Activated CD4-positive, alpha-beta T cell treated with anti-CD3 and anti-CD28 coated beads, Interleukin-2, amount 50 U/mL, for 4 hours (primary cell): ENCODE results near the gene SPRN.
"Not testable (repeated sequence)": the region's sequence is repeated elsewhere in the genome, so short reads cannot be mapped to it uniquely, and the experiment has no call there.

Source experiments
- DNase-seq, 2 experiments: peaks; one replicate each; pipeline ENCODE4 v3.0.0-alpha.2; 2020

SPRN gene

DNA sequence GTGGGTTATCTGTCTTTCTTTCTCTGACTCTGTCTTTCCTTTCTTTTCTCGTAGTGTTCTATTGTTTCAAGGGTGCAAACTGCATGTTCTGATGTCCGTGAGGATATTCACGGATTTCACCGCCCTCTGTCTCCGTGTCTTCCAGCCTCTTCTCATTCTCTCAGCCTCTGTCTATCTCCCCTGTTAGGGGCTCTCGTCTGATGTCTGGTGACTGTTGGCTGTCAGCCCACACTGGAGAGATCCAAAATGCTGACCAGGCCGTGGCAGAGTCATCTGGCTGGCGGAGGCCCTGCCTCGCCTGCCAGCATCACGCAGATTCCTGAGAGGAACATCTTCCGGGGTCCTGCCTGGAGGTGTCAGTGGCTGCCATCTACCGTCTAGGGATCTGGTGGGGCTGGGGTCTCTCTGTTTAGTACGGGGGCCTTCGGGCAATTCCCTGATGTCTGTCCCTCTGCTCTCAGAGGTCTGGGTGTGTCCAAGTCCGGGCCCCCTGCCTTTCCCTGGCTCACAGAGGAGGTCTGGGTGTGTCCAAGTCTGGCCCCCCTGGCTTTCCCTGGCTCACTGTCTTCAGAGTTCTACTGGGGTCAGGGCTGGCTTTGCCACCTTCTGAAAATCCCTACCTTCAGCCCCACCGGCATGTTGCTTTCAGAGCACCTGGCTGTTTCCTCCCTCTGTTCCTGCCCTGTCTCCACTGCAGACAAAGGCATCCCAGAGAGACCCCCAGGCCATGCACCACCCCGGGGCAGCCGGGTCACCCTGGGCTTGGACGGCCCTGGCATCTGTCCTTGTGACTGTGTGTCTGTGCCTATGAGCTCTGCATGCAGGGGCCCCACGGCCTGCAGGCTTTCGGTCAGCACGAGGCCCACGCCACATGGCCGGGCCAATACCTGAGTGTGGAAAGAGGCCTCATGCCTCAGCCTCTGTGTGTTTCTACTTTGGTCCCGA, 15.4 kb upstream of the SPRN start:
- DNase-seq = no peak

DNA sequence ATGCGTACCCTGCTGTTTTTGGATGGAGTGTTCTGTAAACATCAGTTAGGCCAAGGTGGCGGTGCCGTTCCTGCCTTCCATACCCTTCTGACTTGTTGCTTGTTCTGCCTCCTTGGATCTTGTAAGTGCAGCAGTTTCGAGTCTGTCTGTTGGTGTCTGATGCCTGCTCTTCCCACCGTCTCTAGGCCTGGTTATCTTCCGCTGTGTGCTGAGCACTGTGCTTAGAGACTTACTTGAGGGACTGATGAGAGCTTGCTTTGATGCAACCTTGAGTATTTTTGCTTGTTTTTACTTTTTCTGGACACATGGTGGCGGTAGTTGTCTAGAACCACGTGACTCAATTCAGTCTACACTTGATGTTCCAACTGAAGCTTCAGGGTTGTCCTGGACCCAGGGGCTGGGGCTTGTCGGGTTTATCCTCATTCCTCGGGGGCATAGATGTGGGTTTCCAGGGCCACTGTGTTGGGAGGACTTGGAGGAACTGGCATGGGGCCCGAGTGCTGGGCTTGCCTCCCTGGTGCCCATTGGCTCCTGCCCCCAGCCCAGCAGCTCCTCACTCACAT, 14.4 kb upstream of the SPRN start:
- DNase-seq = no peak

DNA sequence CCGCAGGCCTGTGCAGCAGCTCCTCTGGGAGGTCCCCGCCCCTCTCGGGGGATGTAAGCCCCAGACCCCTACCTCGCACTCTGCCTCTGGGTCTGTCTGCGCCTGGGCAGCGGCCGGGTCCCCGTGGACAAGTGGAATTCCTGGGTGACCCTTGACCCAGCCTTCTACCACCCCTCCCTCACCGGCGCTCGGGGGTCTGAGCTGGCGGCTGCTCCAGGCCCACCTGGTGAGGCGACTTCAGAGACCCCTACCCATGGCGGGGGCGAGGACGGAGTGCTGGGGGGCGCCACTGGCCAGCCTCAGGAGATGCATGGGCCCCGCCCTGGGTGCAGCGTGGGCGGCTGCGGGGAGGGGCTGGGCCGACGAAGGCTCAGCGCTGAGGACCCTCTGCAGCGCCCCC, 8.4 kb upstream of the SPRN start:
- not testable (repeated sequence) for DNase-seq

DNA sequence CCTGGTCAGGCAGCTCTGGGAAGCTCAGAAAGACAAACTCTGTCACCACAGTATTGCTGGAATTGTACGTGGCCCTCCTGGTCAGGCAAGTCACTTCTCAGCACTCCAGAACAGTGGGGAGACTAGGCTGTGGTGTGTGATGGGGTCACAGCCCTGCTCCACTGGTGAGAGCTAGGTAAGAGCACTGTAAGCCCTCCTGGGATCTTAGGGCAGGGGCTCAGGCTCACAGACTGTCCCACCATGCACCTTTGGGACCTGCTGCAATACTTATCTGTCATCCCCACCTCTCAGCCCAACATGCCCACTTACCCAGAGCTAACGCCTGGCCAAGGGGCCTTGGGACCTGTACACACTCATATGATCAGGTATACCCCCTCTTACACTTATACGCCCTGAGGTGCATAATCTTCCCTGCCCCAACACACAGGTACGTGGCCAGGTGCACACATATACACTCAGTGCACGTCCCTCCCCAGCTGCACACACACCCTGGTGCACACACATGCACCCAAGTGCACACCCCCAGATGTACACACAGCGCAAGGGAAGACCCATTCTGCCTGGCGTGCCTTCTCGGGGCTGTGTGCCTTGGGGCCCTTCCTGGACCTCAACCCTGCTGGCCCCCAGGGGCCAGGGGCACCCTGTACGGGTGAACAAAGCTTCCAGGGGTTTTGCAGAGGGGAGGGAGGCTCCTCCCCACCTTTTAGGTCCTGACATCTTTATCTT, 7.6 kb upstream of the SPRN start:
- DNase-seq = not testable (repeated sequence)

DNA sequence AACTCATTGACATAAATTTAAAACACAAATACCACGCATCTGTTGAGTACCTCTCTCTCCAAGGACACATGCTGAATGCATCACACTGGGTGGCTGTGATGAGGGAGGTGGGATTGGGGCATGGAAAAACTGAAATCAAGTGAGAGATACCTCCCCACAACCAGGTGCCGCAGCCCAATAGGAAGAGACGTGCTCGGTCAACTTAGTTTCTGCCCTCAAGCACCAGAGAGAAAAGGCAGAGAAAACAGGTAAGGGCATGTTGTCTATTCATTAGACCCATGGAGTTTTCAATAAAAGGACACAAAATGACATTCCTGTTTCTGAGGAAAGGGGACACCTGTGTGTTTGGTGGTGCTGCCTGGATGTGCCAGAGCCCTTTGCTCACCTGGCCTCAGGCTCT, 5.1 kb upstream of the SPRN start:
- DNase-seq = not testable (repeated sequence)

DNA sequence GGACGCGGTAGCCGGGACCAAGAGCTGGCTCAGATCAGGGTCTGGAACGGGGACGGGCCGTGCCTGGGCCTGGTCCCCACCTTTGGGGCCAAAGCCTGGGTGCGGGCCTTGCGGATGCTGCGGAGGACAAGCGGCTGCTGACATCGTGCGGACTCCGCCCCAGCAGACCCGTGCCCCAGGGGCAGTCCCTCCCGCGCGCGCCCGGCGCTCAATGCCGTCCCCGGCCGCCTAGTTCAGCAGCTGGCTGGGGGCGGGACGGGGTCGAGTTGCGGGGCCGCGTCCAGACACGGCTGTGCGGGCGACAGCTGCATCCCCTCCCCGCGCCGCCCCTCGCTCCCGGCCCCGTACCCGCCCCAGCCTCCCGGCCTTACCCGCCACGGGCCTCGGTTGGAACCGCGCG, 323 bp downstream of the SPRN start:
- not testable (repeated sequence) for DNase-seq

DNA sequence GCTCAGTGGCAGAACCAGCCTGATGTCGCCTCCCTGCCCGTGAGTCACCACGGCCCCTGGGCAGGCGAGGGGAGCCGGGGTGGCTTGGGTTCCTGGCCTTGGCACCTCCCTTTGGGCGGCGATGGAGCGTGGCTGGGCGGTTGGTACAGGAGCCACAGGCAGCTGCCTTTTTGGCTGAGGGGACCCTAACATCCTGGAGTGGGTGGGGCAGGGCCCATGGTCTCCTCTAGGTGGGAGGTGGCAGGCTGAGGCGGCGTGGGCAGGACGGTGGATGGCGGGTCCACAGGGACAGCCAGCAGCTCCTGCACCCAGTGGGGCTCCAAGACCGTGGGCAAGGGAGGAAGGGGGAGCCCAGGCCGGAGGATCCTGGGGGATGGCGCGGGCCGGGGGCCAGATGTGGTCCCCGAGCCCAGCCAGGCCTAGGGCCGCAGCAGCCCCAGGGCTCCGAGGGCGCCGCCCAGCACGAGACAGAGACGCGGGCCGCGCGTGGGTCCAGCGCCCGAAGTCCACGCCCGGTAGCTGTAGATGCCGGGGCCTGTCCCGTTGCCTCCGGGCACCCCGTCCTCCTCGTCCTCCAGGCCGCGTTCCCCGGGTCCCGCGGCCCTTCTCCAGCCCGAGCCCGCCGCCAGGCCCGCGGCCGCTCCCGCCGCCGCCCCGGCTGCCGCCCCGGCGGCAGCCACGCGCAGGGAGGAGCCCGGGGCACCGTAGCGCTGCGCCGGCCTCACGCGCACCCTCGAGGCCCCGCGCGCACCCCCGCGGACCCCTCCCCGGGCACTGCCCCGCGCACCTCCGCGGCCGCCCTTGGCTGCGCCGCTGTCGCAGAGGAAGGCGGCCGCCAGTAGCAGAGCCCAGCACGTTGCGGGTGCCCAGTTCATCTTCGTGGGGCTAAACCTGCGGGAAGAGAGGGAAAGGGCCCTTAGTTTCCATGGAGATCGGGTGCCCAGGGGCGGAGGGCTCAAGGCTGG, 1.3 kb downstream of the SPRN start:
- no peak for DNase-seq

DNA sequence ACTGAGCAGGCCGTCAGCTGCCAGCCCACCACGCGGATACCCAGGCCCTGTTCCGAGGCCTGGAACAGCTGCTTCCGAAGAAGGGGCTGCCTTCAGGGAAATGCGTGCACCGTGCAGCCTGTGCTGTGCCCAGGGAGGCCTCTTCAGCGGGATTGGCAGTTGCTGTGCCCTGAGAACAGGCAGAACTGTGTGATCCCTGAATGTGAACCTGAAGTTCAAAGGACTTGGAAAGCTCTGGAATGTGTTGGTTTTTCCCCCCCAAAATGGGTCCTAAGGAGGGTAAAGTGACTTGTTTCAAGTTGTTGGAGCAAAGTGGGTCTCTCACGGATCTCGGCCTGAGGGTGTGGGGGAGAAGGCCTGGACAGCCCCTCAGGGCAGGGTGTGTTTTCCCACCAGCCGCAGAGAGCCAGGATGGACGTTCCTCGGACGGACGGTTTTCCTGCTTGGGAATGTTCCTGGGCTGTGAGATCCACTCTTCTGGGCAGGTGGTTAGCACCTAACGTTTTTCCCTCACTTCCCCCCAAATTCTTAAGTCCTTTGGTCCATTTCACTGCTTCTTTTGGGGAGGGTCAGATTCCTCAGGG, 2.1 kb downstream of the SPRN start:
- no peak for DNase-seq

DNA sequence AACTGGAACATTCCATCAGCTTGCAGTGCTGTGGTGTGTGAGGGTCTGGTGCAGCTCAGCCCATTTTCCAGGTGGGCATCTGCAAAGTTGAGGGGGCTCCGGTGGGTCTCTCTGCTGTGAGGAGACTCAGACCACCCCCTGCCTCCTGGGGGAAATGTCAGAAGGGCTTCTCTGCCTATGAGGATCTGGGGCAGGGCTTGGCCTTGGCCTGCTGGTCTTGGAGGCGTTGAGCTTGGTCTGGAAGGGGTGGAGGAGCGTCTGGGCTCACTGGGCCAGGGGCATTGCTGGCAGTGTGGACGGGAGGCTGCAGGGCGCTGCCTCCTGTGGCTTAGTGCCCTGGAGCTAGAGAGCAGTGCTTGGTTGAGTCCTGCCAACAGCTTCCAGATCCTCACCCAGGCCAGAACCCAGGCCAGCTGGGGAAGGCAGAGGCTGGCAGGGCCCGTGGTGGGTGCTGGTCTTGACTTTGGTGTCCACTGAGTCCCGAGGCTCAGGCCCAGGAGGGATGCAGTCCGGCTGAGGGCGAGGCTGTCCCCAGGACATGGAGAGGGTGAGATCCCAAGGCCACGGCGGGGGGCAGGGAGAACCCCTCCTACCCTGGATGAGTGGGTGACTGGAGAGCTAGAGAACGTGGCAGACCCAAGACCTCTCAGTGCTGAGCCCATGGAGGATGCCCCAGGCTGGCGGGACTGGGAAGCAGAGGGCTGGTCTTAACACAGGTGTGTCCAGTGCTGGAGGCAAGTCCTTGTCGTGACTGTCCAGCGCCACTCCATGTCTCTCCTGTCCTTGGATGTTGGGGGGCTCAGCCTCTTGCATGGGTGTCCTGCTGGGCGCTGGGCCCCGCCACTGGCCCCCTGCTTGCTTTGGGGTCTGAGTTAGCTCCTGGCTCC, 2.8 kb downstream of the SPRN start:
- DNase-seq = no peak

DNA sequence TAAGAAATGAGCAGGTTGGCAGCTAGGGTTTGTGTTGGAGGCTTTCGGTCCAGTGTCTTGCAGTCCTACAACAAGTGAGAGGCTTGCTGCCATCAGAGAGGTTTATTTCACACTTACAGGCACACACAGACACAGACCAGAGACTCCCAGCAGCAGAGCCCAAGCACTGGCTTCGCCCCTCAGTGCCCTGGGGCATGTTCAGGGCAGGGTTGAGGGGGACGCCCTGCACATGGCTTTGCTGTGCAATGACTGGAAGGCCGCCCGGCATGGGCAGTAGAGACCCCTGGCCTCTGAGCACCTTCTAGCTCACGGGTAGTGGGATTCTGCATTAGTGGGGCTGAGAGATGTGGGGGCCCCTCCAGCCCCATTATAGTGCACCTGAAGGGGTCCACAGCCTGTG, 3.8 kb downstream of the SPRN start:
- DNase-seq = no peak

DNA sequence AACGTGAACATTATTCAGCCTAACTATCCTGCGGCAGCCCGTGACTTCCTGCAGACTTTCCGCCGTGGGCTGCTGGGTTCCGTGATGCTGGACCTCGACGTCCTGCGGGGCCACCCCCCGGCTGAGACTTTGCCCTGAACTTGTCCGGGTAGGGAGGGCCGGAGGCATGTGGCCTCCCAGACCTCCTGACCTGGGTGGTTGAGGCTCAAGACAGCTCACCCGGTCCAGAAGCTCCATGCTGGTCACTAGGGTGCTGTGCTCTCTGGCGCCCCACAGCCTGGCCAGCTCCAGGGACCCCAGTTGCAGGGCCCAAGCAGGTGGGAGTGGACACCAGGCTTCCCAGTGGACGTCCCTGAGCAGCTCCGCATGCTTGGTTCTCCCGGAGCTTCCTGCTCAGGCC, 4.4 kb downstream of the SPRN start:
- DNase-seq = no peak

DNA sequence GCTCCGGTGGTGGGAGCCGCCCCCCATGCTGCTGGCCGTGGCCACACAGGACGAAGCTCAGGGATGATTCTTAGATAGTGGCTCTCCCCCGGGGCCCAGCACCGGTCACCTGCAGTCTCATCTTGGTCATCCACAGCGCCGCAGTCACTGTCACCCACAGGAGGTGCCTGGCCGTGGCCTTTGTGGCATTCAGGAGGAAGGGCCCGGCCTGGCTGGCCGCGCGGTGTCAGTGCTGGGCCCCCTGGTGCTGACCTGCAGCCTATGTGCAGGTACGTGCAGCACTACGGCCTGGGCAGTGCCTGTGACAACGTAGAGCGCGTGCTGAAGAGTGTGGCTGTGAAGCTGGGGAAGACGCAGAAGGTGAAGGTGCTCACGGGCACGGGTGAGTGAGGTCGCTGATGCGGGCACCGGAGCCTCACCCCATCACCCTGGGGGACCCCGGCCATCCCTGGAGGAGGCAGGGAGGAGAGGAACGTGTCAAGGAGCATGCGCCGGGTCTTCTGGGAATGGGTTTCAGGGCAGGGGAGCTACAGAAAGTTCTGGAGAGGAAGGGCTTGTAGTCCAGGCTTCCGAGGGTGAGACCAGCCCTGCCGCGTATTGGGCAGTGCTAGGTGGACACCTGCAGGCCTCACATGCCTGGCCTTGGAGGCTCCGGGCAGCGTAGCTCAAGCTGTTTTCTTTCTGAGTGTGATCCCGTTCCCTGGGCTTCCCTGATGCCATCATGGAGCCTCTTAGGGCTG, 5.0 kb downstream of the SPRN start:
- DNase-seq = no peak

DNA sequence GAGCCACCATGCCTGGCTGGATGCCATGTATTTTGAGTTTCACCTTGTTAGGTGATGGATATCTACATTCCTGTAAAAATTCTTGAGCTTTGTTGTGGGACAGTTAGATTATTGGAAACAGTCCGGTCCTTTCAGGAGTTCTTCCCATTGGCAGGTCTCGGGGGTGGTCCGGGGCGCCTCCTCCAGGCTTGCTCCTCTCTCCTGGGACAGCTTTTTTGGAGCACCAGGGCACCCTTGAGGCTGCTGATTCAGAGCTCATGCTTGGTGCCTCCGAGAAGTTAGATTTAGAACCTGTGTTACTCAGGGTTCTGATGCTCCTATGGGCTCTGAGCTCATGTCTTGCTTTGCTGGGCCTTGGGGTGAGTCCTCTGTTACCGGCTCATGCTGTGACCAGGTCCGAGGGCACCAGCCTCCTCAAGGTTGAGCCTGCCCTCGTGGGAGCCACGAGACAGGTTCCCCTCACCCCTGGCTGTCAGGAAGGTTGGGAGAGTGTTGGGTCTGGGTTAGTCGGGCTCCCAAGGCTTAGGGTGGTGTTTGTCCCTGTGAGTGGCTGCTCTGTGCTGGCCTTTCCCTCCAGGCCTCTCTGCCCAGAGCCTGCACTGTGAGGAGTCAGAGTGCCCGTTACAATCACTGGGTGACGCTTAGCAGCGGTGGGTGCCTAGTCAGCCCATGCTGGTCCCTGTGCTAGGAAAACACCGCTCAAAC, 6.0 kb downstream of the SPRN start:
- DNase-seq = no peak

DNA sequence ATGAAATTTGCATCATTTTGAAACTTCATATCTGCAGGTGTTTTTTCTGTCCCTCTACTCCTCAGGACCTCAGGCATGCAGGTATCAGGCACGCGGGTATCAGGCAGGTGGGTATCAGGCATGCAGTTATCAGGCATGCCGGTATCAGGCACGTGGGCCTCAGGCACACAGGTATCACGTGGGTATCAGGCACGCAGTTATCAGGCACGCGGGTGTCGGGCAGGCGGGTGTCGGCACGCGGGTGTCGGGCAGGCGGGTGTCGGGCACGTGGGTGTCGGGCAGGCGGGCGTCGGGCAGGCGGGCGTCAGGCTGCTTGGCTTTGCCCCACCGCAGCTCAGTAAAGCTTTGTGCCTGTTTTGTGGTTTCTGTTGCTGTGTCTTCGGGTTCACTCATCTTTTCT, 8.7 kb downstream of the SPRN start:
- no peak for DNase-seq

DNA sequence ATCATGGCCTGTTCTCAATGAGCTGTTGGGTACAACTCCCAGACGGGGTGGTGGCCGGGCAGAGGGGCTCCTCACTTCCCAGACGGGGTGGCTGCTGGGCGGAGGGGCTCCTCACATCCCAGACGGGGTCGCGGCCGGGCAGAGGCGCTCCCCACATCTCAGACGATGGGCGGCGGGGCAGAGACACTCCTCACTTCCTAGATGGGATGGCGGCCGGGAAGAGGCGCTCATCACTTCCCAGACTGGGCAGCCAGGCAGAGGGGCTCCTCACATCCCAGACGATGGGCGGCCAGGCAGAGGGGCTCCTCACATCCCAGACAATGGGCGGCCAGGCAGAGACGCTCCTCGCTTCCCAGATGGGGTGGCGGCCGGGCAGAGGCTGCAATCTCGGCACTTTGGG, 10.0 kb downstream of the SPRN start:
- DNase-seq = not testable (repeated sequence)

DNA sequence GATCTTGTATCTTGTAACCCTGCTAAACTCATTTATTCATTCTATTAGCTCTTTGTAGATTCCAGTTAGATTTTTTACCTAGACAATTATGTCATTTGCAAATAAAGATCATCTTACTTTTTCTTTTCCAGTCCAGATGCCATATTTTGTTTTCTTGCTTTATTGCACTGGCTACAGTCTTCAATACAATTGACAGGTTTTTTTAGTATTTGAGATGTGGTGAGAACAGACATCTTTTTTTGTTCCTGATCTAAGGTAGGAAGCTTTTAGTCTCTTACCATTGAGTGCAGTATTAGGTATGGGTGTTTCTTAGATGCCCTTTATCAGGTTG, 12.1 kb downstream of the SPRN start:
- no peak for DNase-seq

DNA sequence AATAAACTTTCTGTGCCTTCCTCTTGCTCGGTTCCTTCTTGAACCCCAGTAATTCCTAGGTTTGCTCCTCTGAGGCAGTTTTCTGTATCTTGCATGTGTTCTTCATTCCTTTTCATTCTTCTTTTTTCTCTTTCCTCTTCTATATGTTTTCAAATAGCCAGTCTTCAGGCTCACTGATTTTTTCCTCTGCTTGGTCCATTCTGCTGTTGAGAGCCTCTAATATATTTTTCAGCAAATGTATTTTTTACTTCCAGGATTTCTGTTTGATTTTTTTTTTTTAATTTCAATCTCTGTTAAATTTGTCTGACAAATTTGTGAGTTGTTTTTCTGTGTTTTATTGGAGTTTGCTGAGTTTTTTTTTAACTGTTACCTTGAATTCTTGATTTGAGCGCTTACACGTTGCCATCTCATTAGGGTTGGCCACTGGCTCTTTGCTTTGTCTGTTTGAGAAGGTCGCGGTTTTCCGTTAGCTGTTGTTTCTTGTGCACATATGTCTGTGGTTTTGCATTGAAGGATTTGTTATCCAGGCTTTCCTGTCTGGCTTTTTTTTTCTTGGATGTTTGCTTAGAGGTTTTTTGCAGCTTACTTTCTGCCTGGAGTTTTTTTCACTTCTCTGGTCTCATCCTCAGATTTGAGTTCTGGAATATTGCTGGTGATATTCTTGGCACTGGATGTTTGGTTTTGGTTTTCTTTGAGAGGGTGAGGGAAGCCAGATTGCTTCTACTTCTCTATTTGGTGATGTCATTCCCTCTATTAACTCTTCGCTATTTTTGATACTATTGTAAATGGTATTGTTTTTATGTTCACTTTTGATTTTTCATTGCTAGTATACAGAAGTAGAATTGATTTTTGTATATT, 12.7 kb downstream of the SPRN start:
- no peak for DNase-seq

DNA sequence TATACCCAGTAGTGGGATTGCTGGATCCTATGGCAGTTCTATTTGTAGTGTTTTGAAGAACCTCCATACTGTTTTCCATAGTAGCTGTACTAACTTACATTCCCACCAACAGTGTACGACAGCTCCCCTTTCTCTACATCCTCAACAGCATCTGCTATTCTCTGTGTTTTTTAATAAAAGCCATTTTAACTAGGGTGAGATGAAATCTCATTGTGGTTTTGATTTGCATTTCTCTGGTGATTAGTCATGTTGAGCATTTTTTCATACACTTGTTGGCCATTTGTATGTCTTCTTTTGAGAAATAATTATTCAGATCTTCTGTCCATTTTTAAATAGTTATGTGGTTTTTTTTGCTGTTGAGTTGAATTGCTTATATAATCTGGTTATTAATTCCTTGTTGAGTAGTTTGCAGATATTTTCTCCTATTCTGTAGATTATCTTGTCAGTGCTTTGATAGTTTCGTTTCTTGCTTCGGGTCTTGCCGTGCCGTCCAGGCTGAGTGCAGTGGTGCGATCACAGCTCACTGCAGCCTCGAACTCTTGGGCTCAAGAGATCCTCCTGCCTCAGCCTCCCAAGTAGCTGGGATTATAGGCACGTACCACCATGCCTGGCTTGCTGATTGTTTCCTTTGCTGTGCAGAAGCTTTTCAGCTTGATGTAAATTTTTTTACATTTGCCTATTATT, 18.4 kb downstream of the SPRN start:
- DNase-seq = no peak
